Hepatocyte (in vitro differentiated cells): ENCODE data around the gene ATP6V1E1.

Experiments used
- CTCF ChIP-seq: fragments of 200-600 bp; sonication (generic); IDR thresholded peaks from 2 replicates; pipeline ENCODE4 v1.5.1; 2016; ENCODE audit warnings: antibody characterized with exemption, mild to moderate bottlenecking; ENCODE audit not compliant: poor library complexity
- EZH2 ChIP-seq: fragments of 200-600 bp; sonication (generic); IDR thresholded peaks from 2 replicates; pipeline ENCODE4 v1.6.1; 2016; ENCODE audit warnings: antibody characterized with exemption, mild to moderate bottlenecking, borderline replicate concordance

- no peak for TF ChIP-seq EZH2
- TF ChIP-seq CTCF: no peak
Measured at GRCh38 chr22:17559188-17559587, 69.4 kb downstream of the ATP6V1E1 start.
